Measurements from ENCODE around the gene TBC1D14.

The TBC1D14 gene

DNA sequence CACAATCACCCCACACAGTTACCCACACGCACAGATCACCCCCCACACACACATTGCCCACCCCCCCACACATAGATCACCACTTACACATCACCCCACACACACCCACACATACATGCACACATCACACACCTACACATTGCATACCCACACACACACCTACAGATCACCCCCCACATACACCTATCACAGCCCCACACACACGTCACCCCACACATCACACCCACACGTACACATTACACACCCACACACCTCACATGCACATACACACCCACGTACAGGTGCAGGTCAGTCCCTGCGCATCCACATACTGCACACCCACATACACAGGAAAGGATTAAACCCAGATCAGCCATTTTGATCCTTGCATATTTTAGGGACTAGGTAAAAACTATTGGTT lies 118.3 kb downstream of the TBC1D14 start:
- DNase-seq (ENCODE audit: insufficient read length, low spot score) = no peak
- no peak for TF ChIP-seq PAX5 (IDR thresholded peaks at IDR 0.05; ENCODE audit: insufficient read depth, low read length, severe bottlenecking)
- TF ChIP-seq POU2F2 (IDR thresholded peaks at IDR 0.05; ENCODE audit: low read depth, low read length) = no peak
- no peak for TF ChIP-seq SPI1 (IDR thresholded peaks at IDR 0.05; ENCODE audit: low read depth, low read length)
- TF ChIP-seq POLR2A (IDR thresholded peaks at IDR 0.05; ENCODE audit: low read depth, low read length) = no peak
- no peak for TF ChIP-seq TAF1 (IDR thresholded peaks at IDR 0.05; ENCODE audit: low read depth, low read length)
- TF ChIP-seq POLR2AphosphoS5 (IDR thresholded peaks at IDR 0.05; ENCODE audit: low read depth, low read length) = no peak
- no peak for FAIRE-seq

DNA sequence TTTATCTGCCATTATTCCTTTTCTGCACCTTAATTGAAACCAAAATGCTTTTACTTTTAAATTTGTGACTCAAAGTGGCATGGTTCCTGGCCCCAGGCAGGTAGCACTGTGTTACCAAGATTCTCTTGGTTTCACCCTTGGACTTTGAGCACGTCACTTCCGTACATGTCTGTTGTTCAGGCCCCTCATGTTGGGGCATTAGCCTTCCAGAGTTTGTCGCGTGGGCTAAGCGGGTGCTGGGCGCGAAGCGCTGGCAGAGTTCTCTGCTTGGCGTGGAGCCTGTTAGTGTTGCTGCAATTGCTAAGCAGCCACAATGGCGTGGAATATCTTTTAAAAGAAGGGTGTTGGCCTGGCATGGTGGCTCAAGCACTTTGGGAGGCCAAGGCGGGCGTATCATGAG lies 119.6 kb downstream of the TBC1D14 start:
- DNase-seq (ENCODE audit: insufficient read length, low spot score) = no peak
- TF ChIP-seq PAX5 (IDR thresholded peaks at IDR 0.05; ENCODE audit: insufficient read depth, low read length, severe bottlenecking) (no peak), SPI1 (IDR thresholded peaks at IDR 0.05; ENCODE audit: low read depth, low read length) (no peak), TAF1 (IDR thresholded peaks at IDR 0.05; ENCODE audit: low read depth, low read length) (no peak), POLR2A (IDR thresholded peaks at IDR 0.05; ENCODE audit: low read depth, low read length) (no peak), POLR2AphosphoS5 (IDR thresholded peaks at IDR 0.05; ENCODE audit: low read depth, low read length) (no peak), POU2F2 (IDR thresholded peaks at IDR 0.05; ENCODE audit: low read depth, low read length) (no peak)
- FAIRE-seq = no peak

DNA sequence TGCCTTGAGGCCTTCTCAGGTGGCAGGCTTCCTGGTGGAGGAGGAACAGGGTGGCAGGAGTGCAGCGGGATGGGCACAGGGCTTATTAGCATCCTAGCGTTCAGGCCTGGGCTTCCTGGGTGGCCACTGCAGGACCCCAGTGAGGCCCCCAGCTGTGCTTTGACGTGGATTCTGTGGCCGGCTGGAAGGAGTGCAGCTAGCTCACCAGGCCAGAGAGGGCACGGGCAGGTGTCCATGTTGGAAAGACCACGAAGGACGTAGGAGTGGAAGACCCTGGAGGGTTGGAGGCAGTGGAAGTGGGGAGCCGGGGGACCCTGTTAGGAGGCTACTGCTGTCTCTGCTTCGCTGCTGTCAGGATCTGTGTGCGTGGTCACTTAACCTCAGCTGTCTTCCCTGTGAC lies 120.3 kb downstream of the TBC1D14 start:
- no peak for DNase-seq (ENCODE audit: insufficient read length, low spot score)
- no peak for FAIRE-seq
- TF ChIP-seq PAX5 (IDR thresholded peaks at IDR 0.05; ENCODE audit: insufficient read depth, low read length, severe bottlenecking) (no peak), POLR2AphosphoS5 (IDR thresholded peaks at IDR 0.05; ENCODE audit: low read depth, low read length) (no peak), POU2F2 (IDR thresholded peaks at IDR 0.05; ENCODE audit: low read depth, low read length) (no peak), SPI1 (IDR thresholded peaks at IDR 0.05; ENCODE audit: low read depth, low read length) (no peak), POLR2A (IDR thresholded peaks at IDR 0.05; ENCODE audit: low read depth, low read length) (no peak), TAF1 (IDR thresholded peaks at IDR 0.05; ENCODE audit: low read depth, low read length) (no peak)

DNA sequence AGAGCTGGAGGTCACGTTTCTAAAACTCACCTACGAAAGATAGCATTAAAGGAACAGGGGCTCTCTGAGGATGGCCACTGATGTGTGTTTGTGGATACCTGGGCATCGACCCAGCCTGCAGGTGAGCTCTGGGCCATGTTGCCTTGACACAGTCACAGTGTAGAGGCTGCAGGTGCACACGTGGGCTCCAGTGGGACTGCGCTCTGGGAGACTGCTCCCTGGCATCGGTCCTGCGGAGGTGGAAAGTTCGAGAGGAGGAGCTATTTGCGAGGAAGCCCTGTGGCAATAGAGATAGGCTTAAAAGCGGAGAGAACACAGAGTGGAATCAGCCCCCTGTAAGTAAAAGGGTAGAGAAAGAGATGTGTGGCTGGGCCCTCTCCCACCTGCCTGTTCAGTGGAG lies 121.2 kb downstream of the TBC1D14 start:
- no peak for TF ChIP-seq TAF1 (IDR thresholded peaks at IDR 0.05; ENCODE audit: low read depth, low read length)
- DNase-seq (ENCODE audit: insufficient read length, low spot score) (no peak), FAIRE-seq (no peak)

DNA sequence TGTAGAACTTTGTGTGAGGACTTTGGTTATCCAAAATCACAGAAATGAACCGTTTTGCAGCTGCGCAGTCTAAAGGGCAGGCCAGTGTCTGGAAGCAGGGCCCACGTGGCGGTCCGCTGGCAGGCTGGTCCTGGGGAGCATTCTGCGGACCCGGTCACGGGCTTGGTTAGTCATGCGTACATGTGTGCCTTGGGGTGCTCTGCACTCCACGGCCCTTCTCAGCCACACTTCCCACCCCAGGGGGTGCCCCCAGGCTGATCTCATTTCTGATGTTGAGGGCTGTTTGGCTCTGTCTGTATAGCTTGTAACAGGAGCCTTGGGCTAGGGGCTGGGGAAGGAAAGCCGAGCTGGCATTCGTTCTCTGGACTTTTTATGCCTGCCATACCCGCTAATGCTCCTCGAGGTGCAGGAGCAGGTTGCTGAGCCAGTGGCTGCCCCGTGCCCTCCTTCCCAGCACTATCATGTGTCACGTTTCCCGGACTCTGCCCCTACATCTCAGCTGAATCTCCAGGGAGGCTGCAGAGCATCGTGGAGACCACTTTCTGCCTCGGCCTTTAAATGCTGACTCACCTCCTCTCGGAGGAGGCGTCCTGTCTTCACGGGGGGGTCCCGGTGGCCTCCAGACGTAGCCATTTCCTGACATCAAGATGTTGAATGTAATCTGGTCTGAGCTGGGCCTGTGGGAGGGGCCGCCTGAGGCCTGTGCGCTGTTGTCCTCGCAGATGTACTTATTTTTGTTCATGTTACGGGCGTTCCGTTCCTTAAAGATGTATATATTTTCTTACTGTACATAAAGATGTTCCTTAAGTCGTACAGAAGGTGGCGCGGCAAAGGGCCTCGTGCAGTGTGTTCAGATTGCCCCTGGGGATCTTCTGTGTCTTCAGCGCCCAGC lies 122.2 kb downstream of the TBC1D14 start:
- no peak for FAIRE-seq
- TF ChIP-seq PAX5 (IDR thresholded peaks at IDR 0.05; ENCODE audit: insufficient read depth, low read length, severe bottlenecking) (no peak), SPI1 (IDR thresholded peaks at IDR 0.05; ENCODE audit: low read depth, low read length) (no peak), POU2F2 (IDR thresholded peaks at IDR 0.05; ENCODE audit: low read depth, low read length) (no peak), POLR2A (IDR thresholded peaks at IDR 0.05; ENCODE audit: low read depth, low read length) (no peak), POLR2AphosphoS5 (IDR thresholded peaks at IDR 0.05; ENCODE audit: low read depth, low read length) (no peak), TAF1 (IDR thresholded peaks at IDR 0.05; ENCODE audit: low read depth, low read length) (no peak)
- no peak for DNase-seq (ENCODE audit: insufficient read length, low spot score)

DNA sequence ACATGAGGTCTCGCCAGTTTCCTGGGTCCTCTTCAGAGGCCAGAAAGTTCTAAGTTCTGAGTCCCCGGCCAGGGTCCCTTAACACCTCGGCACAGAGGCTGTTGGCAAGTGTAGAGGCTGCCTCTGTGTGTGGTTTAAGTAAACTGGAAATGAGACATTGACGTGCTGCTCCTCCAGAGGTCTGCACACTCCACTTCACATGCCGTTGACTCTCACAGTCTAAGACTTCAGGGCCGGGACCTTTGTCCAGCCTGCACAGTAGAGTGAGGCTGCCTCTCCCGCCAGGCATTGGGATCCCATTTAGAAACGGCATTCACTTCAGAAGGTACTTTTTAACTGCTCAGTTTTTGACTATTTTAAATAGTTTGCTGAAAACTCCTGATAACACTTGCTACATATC lies 123.0 kb downstream of the TBC1D14 start:
- TF ChIP-seq TAF1 (IDR thresholded peaks at IDR 0.05; ENCODE audit: low read depth, low read length) (no peak), SPI1 (IDR thresholded peaks at IDR 0.05; ENCODE audit: low read depth, low read length) (no peak), POLR2AphosphoS5 (IDR thresholded peaks at IDR 0.05; ENCODE audit: low read depth, low read length) (no peak), POLR2A (IDR thresholded peaks at IDR 0.05; ENCODE audit: low read depth, low read length) (no peak)
- no peak for FAIRE-seq
- DNase-seq (ENCODE audit: insufficient read length, low spot score) = no peak

DNA sequence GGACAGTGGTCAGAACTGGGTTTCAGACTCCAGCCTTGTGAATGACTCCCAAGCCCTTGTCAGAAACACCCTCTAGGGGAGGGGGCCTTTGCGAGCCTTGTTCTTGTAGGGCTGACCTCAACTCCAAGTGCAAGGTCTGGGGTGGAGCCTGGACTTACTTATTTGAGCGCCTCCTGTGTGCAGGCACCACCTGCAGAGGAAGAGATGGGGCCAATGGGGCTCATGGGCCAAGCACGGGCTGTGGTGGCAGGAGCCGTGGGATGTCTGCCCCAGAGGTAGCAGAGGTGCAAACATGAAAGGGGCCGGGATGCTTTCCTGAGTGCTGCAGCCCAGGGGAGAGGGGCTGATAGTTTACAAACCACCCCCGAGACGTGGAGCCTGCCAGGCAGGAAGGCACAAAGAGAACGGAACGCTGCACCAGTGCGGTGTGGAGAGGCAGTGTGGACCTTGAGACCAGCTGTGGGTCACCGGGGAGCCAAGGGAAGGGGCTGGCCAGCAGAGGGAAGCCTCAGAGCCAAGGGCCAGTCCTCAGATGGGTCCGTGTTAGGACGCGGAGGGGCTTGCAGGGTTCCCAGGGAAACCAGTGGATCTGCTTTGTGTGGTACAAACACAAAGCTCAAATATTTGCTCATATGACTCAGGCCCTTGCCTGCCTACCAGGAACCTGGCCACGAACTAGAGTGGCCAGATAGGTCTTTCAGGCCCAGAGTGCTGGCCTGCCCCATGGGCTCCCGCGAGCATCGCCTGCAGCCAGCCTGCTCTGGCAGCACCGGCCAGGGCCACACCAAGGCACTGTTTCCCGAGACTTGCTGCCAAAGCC lies 124.8 kb downstream of the TBC1D14 start:
- FAIRE-seq (no peak), DNase-seq (ENCODE audit: insufficient read length, low spot score) (no peak)
- TF ChIP-seq POLR2AphosphoS5 (IDR thresholded peaks at IDR 0.05; ENCODE audit: low read depth, low read length) = no peak
- no peak for TF ChIP-seq PAX5 (IDR thresholded peaks at IDR 0.05; ENCODE audit: insufficient read depth, low read length, severe bottlenecking)
- TF ChIP-seq SPI1 (IDR thresholded peaks at IDR 0.05; ENCODE audit: low read depth, low read length) = no peak

DNA sequence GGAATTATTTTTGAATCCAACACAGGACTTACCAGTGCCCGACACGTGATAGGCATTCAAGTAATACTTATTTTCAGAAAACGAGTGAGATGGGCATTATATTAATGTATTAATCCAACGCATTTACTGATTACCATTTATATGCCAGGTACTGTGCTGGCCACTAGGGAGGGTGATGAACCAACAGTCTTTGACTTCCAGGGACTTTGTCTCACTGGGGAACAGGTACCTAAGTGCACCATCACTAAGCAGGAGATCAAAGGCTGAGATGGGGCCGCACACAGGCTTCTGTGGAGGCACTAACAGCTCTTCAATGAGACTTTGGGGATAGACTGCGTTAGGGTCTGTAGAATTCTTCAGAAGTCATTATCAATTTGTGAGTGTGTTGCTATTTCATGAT lies 127.8 kb downstream of the TBC1D14 start:
- DNase-seq (ENCODE audit: insufficient read length, low spot score) (no peak), FAIRE-seq (peak; percentile 56)
- TF ChIP-seq TAF1 (IDR thresholded peaks at IDR 0.05; ENCODE audit: low read depth, low read length) = no peak
- no peak for TF ChIP-seq POU2F2 (IDR thresholded peaks at IDR 0.05; ENCODE audit: low read depth, low read length)
- TF ChIP-seq POLR2AphosphoS5 (IDR thresholded peaks at IDR 0.05; ENCODE audit: low read depth, low read length) = no peak
- TF ChIP-seq PAX5 (IDR thresholded peaks at IDR 0.05; ENCODE audit: insufficient read depth, low read length, severe bottlenecking) = no peak
- no peak for TF ChIP-seq POLR2A (IDR thresholded peaks at IDR 0.05; ENCODE audit: low read depth, low read length)
- no peak for TF ChIP-seq SPI1 (IDR thresholded peaks at IDR 0.05; ENCODE audit: low read depth, low read length)

DNA sequence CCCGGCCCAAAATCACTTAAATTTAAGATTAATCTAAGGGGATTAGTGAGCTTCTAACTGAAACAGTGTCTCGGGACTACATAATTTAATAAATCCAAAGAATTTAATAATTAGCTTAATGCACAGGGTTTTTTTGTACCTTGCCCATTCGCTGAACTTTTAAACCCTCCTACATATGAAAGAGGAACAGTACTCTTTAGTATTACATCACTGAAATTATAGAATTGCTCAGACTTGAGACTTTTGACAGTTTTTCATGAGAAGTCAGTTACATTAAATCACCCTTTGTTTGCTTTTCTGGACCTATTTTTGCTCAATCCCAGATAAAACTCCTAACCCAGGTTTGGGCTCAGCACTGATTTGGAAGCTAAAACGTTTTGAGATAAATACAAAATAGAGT lies 131.1 kb downstream of the TBC1D14 start:
- DNase-seq (ENCODE audit: insufficient read length, low spot score) = no peak
- no peak for FAIRE-seq
- no peak for TF ChIP-seq TAF1 (IDR thresholded peaks at IDR 0.05; ENCODE audit: low read depth, low read length)
- TF ChIP-seq POLR2A (IDR thresholded peaks at IDR 0.05; ENCODE audit: low read depth, low read length) = no peak
- TF ChIP-seq SPI1 (IDR thresholded peaks at IDR 0.05; ENCODE audit: low read depth, low read length) = no peak

DNA sequence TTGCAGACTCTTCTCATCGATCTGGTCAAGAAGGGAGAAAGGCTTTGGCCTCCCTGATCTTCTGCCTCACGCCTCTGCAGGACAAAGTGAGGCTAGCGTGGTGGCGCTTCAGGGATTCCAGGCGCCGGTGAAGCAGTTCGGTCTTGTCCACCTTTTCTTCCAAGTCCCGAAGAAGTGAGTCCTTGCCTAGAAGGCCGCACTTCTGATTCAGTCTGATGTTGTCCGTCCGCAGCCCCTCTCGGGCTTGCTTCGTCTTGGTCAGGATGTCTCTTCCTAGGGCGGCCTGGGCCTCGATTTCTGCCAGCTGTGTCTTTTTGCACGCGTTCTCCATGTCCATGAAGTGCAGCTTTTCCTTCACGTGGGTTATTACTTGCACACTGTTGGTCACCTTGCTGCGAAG lies 131.6 kb downstream of the TBC1D14 start:
- no peak for DNase-seq (ENCODE audit: insufficient read length, low spot score)
- TF ChIP-seq POLR2AphosphoS5 (IDR thresholded peaks at IDR 0.05; ENCODE audit: low read depth, low read length) (no peak), POLR2A (IDR thresholded peaks at IDR 0.05; ENCODE audit: low read depth, low read length) (no peak), PAX5 (IDR thresholded peaks at IDR 0.05; ENCODE audit: insufficient read depth, low read length, severe bottlenecking) (no peak), TAF1 (IDR thresholded peaks at IDR 0.05; ENCODE audit: low read depth, low read length) (no peak), POU2F2 (IDR thresholded peaks at IDR 0.05; ENCODE audit: low read depth, low read length) (no peak), SPI1 (IDR thresholded peaks at IDR 0.05; ENCODE audit: low read depth, low read length) (no peak)
- FAIRE-seq = no peak

All from GM12891 (cell line).